ENCODE measurements around the gene BAMBI. TPM values are rescaled to one million over a fixed set of nuclear protein-coding genes. Genes with fewer than 3 reads are reported as not detected.

Gene BAMBI
- polyA plus RNA-seq, 1 donor (not counting 4 experiments of a cell fraction or from before 2014, with no cell fraction given), result 2.9 TPM

DNA sequence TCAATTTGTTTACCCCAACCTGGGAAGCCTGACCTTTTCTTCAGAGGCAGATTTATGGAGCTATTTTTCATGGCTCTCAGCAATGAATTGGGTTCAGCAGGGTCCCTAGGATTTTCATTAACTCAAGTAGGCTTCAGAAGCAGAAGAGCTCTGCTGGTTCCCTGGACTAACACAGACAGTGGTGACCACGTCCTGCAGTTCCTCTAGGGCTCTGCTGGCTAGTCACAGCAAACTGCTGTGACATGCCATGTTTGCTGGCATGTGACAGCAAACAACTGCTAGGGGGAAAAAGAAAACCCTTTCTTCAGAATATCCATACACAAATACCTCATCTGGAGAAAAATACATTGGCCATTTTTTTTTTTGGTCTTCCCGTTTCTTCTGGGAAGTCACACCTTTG, 13.2 kb downstream of the BAMBI start:
- FAIRE-seq (no peak), DNase-seq (ENCODE audit: low read depth, low spot score) (no peak)
- Histone ChIP-seq H2AFZ (ENCODE audit: control insufficient read depth, low read length) (no peak overlapping the region), H3K4me3 (ENCODE audit: control insufficient read depth in 2 of 3, extremely low read depth in 1 of 3, insufficient read depth in 2 of 3, low read depth in 1 of 3, low read length in 3 of 3) (no peak overlapping the region), H3K9me1 (ENCODE audit: control insufficient read depth, extremely low read depth, insufficient read depth, low read length) (no peaks in the 10 kb centered on the region), H3K9me3 (ENCODE audit: control insufficient read depth, low read depth, low read length) (no peaks in the 10 kb centered on the region), H3K36me3 (ENCODE audit: control insufficient read depth in 2 of 2, extremely low read depth in 1 of 2, insufficient read depth in 2 of 2, low read length in 2 of 2) (no peaks in the 10 kb centered on the region), H3K4me1 (ENCODE audit: control insufficient read depth, extremely low read depth, insufficient read depth, low read length) (no peaks in the 10 kb centered on the region), H3K79me2 (ENCODE audit: control insufficient read depth, insufficient read depth, low read length) (no peaks in the 10 kb centered on the region), H3K27me3 (ENCODE audit: control insufficient read depth, extremely low read depth, insufficient read depth, low read length) (peaks cover 4% of the 10 kb centered on the region), H4K20me1 (ENCODE audit: control insufficient read depth, extremely low read depth, insufficient read depth, low read length) (no peaks in the 10 kb centered on the region), H3K9ac (ENCODE audit: control insufficient read depth, extremely low read depth, insufficient read depth, low read length) (no peak overlapping the region), H3K4me2 (ENCODE audit: control insufficient read depth, extremely low read depth, insufficient read depth, low read depth, low read length) (no peak overlapping the region), H3K27ac (ENCODE audit: control insufficient read depth, insufficient read depth, low read length) (no peak overlapping the region)
- no peak for TF ChIP-seq EZH2 (IDR thresholded peaks at IDR 0.05; ENCODE audit: low read length)
- TF ChIP-seq, protein P1, sequence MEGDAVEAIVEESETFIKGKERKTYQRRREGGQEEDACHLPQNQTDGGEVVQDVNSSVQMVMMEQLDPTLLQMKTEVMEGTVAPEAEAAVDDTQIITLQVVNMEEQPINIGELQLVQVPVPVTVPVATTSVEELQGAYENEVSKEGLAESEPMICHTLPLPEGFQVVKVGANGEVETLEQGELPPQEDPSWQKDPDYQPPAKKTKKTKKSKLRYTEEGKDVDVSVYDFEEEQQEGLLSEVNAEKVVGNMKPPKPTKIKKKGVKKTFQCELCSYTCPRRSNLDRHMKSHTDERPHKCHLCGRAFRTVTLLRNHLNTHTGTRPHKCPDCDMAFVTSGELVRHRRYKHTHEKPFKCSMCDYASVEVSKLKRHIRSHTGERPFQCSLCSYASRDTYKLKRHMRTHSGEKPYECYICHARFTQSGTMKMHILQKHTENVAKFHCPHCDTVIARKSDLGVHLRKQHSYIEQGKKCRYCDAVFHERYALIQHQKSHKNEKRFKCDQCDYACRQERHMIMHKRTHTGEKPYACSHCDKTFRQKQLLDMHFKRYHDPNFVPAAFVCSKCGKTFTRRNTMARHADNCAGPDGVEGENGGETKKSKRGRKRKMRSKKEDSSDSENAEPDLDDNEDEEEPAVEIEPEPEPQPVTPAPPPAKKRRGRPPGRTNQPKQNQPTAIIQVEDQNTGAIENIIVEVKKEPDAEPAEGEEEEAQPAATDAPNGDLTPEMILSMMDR (optimal IDR thresholded peaks at IDR 0.05 in 1 of 3, IDR thresholded peaks at IDR 0.05 in 1 of 3, conservative IDR thresholded peaks at IDR 0.05 in 1 of 3; ENCODE audit: extremely low read depth in 1 of 3, insufficient read depth in 2 of 3, low read length in 3 of 3), result no peak
- dilution Hi-C loops (cut with MboI; ENCODE audit: extremely low pct_ligation_motif_present, low sequenced_read_pairs), result no loop called here

DNA sequence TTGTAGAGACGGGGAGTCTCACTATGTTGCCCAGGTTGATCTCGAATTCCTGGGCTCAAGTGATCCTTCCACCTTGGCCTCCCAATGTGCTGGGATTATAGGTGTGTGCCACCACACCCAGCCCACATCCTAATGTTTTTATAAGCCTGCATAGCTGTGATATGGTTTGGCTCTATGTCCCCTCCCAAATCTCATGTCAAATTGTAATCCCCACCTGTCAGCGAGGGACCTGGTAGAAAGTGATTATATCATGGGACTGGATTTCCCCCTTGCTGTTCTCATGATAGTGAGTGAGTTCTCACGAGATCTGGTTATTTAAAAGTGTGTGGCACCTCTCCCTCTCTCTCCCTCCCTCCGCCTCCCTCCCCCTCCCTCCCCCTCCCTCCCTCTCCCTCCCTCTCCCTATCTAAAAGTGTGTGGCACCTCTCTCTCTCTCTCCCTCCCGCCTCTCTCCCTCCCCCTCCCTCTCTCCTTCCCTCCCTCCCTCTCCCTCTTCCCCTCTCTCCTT, 13.9 kb downstream of the BAMBI start:
- dilution Hi-C loops (cut with MboI; ENCODE audit: extremely low pct_ligation_motif_present, low sequenced_read_pairs), result no loop called here

More for the DNA sequence above, 13.9 kb downstream of the BAMBI start:
- H4K20me1 ChIP-seq (ENCODE audit: control insufficient read depth, extremely low read depth, insufficient read depth, low read length), result no peaks in the 10 kb centered on the region
- no peak overlapping the region for H3K9ac ChIP-seq (ENCODE audit: control insufficient read depth, extremely low read depth, insufficient read depth, low read length)
- no peak overlapping the region for H3K4me2 ChIP-seq (ENCODE audit: control insufficient read depth, extremely low read depth, insufficient read depth, low read depth, low read length)
- H3K9me3 ChIP-seq (ENCODE audit: control insufficient read depth, low read depth, low read length), result no peaks in the 10 kb centered on the region
- no peaks in the 10 kb centered on the region for H3K36me3 ChIP-seq (ENCODE audit: control insufficient read depth in 2 of 2, extremely low read depth in 1 of 2, insufficient read depth in 2 of 2, low read length in 2 of 2)
- no peak overlapping the region for H2AFZ ChIP-seq (ENCODE audit: control insufficient read depth, low read length)
- no peaks in the 10 kb centered on the region for H3K4me1 ChIP-seq (ENCODE audit: control insufficient read depth, extremely low read depth, insufficient read depth, low read length)
- no peak for FAIRE-seq
- H3K27ac ChIP-seq (ENCODE audit: control insufficient read depth, insufficient read depth, low read length), result no peak overlapping the region
- DNase-seq (ENCODE audit: low read depth, low spot score), result no peak
- TF ChIP-seq, protein P1 (optimal IDR thresholded peaks at IDR 0.05 in 1 of 3, IDR thresholded peaks at IDR 0.05 in 1 of 3, conservative IDR thresholded peaks at IDR 0.05 in 1 of 3; ENCODE audit: extremely low read depth in 1 of 3, insufficient read depth in 2 of 3, low read length in 3 of 3), result no peak
- TF ChIP-seq EZH2 (IDR thresholded peaks at IDR 0.05; ENCODE audit: low read length), result no peak
- no peaks in the 10 kb centered on the region for H3K79me2 ChIP-seq (ENCODE audit: control insufficient read depth, insufficient read depth, low read length)
- peaks cover 4% of the 10 kb centered on the region for H3K27me3 ChIP-seq (ENCODE audit: control insufficient read depth, extremely low read depth, insufficient read depth, low read length)
- H3K4me3 ChIP-seq (ENCODE audit: control insufficient read depth in 2 of 3, extremely low read depth in 1 of 3, insufficient read depth in 2 of 3, low read depth in 1 of 3, low read length in 3 of 3), result no peak overlapping the region
- no peaks in the 10 kb centered on the region for H3K9me1 ChIP-seq (ENCODE audit: control insufficient read depth, extremely low read depth, insufficient read depth, low read length)

All from keratinocyte (primary cell).